Breast epithelium (tissue), 4 donors: ENCODE results near the gene OAT. TPM values are rescaled to one million over a fixed set of nuclear protein-coding genes. Genes with fewer than 3 reads are reported as not detected.
A peak's percentile ranks its signal among the peaks of the same experiment; 100 is the strongest.

ENCODE experiments used
- DNase-seq, 2 donors: peaks; one replicate each; pipeline ENCODE4 v3.0.0-alpha.2; 2019; ENCODE audit warnings: low spot score in 2 of 2
- H3K27ac ChIP-seq, 2 donors: fragments of 200-600 bp; sonication (generic) in 1 of 2; one replicate each; pipeline ENCODE4 v1.5.1; 2016 to 2019; ENCODE audit warnings: mild to moderate bottlenecking in 1 of 2
- H3K27me3 ChIP-seq, 2 donors: fragments of 200-600 bp; sonication (generic) in 1 of 2; one replicate each; pipeline versions ENCODE4 v1.5.1 to v1.6.0; 2017 to 2019; ENCODE audit warnings: control low read depth in 1 of 2, mild to moderate bottlenecking in 1 of 2
- H3K36me3 ChIP-seq: fragments of 200-600 bp; one replicate; pipeline ENCODE4 v1.5.1; 2019
- H3K4me1 ChIP-seq, 2 donors: fragments of 200-600 bp; sonication (generic); one replicate each; pipeline ENCODE4 v1.5.1; 2016 to 2019; ENCODE audit warnings: control low read depth in 1 of 2
- H3K4me3 ChIP-seq, 3 donors: fragments of 200-600 bp; sonication (generic); 1 replicate in 2 of 3; 2 replicates in 1 of 3; pipeline ENCODE4 v1.5.1; 2016 to 2019; ENCODE audit warnings: mild to moderate bottlenecking in 3 of 3, moderate library complexity in 2 of 3
- H3K9me3 ChIP-seq, 2 donors: fragments of 200-600 bp; sonication (generic) in 1 of 2; one replicate each; pipeline ENCODE4 v1.5.1; 2016 to 2019; ENCODE audit warnings: control low read depth in 1 of 2
- POLR2A ChIP-seq: fragments of 450-650 bp; IDR thresholded peaks from one replicate; pipeline ENCODE4 v1.6.1; 2016; ENCODE audit warnings: antibody characterized with exemption, mild to moderate bottlenecking, moderate library complexity
- POLR2AphosphoS5 ChIP-seq, 3 donors: sonication (generic); formaldehyde crosslinking; IDR thresholded peaks; one replicate each; pipeline ENCODE4 v1.6.1; 2017; ENCODE audit warnings: antibody characterized with exemption in 3 of 3
- intact Hi-C: fragments of 100-400 bp; cut with DNase I; formaldehyde crosslinking; loops from one replicate; pipeline ENCODE4 v1.15.1; 2023; ENCODE audit warnings: low total_unique reads
- total RNA-seq, 3 donors: library from RNA; depleted of rRNA; stranded (reverse); fragments of >200 nt; gene quantifications; one replicate each; pipeline ENCODE4 v1.1.0, GENCODE V29; 2016
- TF ChIP-seq, protein P1 (sequence below), 3 donors: fragments of 450-650 bp; IDR thresholded peaks; one replicate each; pipeline ENCODE4 v1.5.1; 2016 to 2017; ENCODE audit warnings: antibody characterized with exemption in 3 of 3, mild to moderate bottlenecking in 3 of 3, moderate library complexity in 3 of 3

Gene OAT
- total RNA-seq, 3 donors from 2014 or later: 93.3 to 160 (median 115) TPM

DNA sequence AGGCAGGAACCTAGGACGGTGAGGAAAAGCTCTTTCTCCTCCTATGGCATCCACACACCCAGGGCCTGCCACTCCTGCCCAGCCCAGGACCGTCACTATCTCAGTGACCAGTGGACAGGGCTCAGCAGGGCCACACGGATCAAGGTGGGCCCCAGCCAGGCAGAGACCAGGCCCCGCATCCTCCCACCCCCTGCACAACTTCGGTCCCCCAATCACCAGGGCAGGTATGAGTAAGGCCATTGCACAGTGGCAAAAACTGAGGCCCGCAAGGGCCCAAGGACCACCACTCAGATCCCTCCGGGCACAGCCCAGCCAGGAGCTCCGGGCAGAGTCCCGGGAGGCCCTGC, 30.3 kb downstream of the OAT start:
- Histone ChIP-seq H3K9me3 (no peaks in the 10 kb centered on the region), H3K4me1 (no peaks in the 10 kb centered on the region), H3K27ac (no peak overlapping the region), H3K4me3 (peak overlapping the region in 2 of 3 donors; percentile 52 to 73), H3K36me3 (no peaks in the 10 kb centered on the region), H3K27me3 (no peaks in the 10 kb centered on the region)
- DNase-seq: no peak
- intact Hi-C loops: loop anchor here (2.0 kb wide), 1 partner anchor 394 kb away; no protein-coding TSS in a partner anchor
- TF ChIP-seq, protein P1, sequence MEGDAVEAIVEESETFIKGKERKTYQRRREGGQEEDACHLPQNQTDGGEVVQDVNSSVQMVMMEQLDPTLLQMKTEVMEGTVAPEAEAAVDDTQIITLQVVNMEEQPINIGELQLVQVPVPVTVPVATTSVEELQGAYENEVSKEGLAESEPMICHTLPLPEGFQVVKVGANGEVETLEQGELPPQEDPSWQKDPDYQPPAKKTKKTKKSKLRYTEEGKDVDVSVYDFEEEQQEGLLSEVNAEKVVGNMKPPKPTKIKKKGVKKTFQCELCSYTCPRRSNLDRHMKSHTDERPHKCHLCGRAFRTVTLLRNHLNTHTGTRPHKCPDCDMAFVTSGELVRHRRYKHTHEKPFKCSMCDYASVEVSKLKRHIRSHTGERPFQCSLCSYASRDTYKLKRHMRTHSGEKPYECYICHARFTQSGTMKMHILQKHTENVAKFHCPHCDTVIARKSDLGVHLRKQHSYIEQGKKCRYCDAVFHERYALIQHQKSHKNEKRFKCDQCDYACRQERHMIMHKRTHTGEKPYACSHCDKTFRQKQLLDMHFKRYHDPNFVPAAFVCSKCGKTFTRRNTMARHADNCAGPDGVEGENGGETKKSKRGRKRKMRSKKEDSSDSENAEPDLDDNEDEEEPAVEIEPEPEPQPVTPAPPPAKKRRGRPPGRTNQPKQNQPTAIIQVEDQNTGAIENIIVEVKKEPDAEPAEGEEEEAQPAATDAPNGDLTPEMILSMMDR (IDR thresholded peaks at IDR 0.05): no peak
- TF ChIP-seq POLR2A: no peak
- TF ChIP-seq POLR2AphosphoS5 (IDR thresholded peaks at IDR 0.05): no peak

DNA sequence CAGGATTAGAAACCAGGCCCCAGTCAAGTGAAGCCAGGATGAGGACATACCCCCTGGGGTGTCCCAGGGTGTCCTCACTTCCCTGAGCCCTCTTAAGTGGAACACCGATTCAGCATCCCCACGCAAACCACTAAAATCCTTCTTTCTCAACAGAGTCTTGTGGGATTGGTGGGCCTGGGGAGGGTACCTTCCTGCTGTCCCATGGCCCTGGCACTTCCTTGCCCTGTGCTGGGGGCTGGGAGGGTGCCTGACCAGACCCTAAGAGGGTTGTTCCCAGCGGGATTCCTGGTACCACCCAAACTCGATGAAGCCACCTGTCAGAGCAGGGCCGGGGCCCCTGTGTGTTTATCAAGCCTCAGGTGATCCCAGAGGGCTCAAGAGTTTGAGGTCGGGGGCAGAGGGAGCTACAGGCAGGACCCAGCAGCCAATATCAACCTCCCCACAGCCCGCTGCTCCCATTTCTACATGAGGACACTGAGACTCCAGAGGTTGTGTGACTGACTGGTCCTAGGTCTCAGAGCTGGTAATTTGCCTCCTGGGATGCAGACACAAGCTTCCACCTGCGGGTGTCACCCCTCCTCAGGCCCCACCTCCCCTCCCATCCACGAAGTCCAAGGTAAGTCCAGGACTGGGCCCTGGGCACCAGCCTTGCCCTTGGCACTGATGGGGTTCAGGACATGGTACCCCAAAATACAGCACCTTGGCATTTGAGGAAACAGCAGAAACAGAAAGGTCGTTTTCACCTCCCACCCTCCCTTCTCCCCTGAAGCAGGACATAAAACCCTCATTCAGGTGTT, 31.4 kb downstream of the OAT start:
- Histone ChIP-seq H3K27ac (no peak overlapping the region), H3K9me3 (no peaks in the 10 kb centered on the region), H3K36me3 (no peaks in the 10 kb centered on the region), H3K4me1 (no peaks in the 10 kb centered on the region), H3K27me3 (no peaks in the 10 kb centered on the region), H3K4me3 (no peak overlapping the region)
- TF ChIP-seq, protein P1 (IDR thresholded peaks at IDR 0.05): no peak
- TF ChIP-seq POLR2A (no peak), POLR2AphosphoS5 (IDR thresholded peaks at IDR 0.05) (no peak)
- no peak for DNase-seq
- intact Hi-C loops: loop anchor here (2.0 kb wide), 1 partner anchor 74 kb away; no protein-coding TSS in a partner anchor

DNA sequence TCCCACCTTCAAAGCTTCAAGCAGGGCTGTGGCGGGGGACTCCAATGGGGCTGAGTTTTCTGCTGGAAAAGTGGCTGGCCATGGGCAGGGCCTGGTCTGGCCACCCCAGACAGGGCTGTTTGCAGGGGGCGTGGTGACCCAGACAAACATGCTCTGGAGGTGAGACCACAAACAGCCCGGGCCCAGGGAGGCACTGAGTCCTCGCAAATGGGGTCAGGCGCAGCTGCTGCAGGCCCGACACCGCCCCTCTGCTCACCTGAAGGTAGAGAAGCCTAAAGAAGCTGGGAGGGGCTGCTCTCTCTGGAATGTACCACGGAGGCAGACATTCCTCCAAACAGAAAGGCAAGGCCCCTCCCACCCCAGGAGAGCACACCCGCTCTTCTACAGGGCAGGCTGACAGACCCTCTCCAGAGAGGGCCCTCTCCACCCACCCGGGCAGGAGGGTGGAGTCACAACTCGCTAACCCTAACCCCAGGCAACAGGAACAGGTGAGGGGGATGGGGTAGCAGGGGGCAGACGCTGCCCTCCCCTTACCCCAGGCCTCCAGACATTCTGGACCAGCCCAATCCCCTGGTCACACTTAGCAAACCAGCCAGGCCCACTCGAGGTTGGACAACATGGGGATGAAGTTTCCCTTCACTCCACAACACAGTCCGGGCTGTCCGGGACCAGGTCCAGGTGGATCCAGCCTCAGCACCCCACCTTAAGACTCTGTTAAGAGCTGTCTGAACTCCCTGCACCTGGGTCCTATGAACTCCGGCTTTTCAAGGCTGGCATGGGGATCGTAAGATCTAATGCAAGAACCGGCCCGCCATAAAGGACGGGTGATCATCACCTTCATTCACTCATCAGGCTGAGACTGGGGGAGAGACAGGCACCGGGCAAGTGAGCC, 32.3 kb downstream of the OAT start:
- no peaks in the 10 kb centered on the region for H3K27me3 ChIP-seq
- DNase-seq: no peak
- intact Hi-C loops: loop anchor here (2.0 kb wide), 1 partner anchor 74 kb away; no protein-coding TSS in a partner anchor

DNA sequence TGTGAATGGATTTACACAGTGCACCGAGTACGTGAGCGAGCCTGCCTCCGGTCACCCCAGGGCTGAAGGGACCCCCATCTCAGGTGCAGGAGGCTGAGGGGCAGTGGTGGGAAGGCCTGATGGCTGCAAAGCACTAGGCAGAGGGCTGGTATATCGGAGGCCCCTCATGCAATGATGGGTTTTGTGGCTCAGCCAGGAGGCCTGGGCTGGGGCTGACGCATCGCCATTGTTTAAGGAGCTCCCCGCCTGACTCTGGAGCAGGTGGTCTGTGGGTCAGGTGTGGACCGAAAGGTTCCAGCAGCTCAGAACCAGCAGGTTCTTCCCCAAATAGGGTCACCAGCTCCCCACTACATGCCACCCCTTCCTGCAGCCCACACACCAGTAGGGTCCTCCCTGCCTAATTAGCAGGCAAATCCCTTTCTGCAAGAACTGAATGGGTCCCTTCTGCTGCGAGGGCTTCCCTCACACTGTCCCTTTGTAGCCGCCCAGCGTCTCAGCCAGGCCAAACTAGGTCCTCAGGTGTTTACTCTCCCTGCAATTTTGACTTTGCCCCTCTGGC, 33.0 kb downstream of the OAT start:
- Histone ChIP-seq H3K4me3 (no peak overlapping the region), H3K9me3 (no peaks in the 10 kb centered on the region), H3K36me3 (no peaks in the 10 kb centered on the region), H3K27ac (no peak overlapping the region), H3K4me1 (no peaks in the 10 kb centered on the region), H3K27me3 (no peaks in the 10 kb centered on the region)
- no peak for DNase-seq
- no peak for TF ChIP-seq POLR2AphosphoS5 (IDR thresholded peaks at IDR 0.05)
- no peak for TF ChIP-seq POLR2A
- intact Hi-C loops: loop anchor here (2.0 kb wide), 1 partner anchor 73 kb away; no protein-coding TSS in a partner anchor

More for the DNA sequence above, 32.3 kb downstream of the OAT start:
- Histone ChIP-seq H3K4me1 (no peaks in the 10 kb centered on the region), H3K4me3 (no peak overlapping the region), H3K9me3 (no peaks in the 10 kb centered on the region), H3K36me3 (no peaks in the 10 kb centered on the region), H3K27ac (no peak overlapping the region)
- TF ChIP-seq POLR2AphosphoS5 (IDR thresholded peaks at IDR 0.05) (no peak), POLR2A (no peak)
- TF ChIP-seq, protein P1 (IDR thresholded peaks at IDR 0.05): no peak

DNA sequence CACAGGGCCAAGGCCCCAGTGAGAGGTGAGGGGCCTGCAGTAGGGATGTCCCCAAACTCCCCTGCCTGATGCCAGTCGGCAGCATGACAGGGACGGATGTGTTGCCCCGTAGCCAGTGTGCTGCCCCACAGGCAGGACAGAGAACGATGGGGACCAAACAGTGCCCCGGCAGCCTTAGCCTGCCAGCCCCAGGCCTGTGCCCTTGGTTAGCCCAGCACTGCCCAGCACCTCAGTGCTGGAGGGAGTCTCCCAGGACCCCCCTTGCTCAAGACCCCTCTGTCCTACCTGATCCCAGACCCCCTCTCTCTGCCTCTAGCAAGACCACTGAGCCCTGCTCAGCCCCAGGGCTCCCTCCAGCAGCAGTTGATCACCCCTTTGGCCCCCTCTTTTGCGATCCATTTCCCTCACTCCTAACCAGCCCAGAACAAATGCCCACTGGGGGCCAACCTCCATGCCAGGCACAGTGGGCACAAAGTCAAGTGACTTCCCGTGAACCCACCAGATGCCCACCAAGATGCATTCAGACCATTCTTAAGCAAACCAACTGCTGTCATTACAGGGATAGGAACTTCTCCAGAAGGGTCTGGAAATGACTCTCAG, 34.0 kb downstream of the OAT start:
- H3K36me3 ChIP-seq: no peaks in the 10 kb centered on the region
- intact Hi-C loops: no loop called here
- H3K4me3 ChIP-seq: no peak overlapping the region
- no peaks in the 10 kb centered on the region for H3K9me3 ChIP-seq
- TF ChIP-seq POLR2AphosphoS5 (IDR thresholded peaks at IDR 0.05) (no peak), POLR2A (no peak)
- TF ChIP-seq, protein P1 (IDR thresholded peaks at IDR 0.05): no peak
- H3K27ac ChIP-seq: no peak overlapping the region
- no peak for DNase-seq
- no peaks in the 10 kb centered on the region for H3K4me1 ChIP-seq
- no peaks in the 10 kb centered on the region for H3K27me3 ChIP-seq
